ENCODE results near the gene NFIB. TPM values are rescaled to one million over a fixed set of nuclear protein-coding genes. Genes with fewer than 3 reads are reported as not detected.

The NFIB gene
- total and polyA plus RNA-seq, 2 donors (not counting 1 experiment from before 2014, with no cell fraction given): 29.3 to 36.3 TPM

GRCh38 chr9:14066831-14067230 lies 247.1 kb downstream of the NFIB start:
- no peak overlapping the region for H3K4me2 ChIP-seq (ENCODE audit: extremely low read depth, insufficient read depth, low read length)
- H4K20me1 ChIP-seq (ENCODE audit: control insufficient read depth, extremely low read depth, insufficient read depth, low read length): no peaks in the 10 kb centered on the region
- no peak overlapping the region for H2AFZ ChIP-seq (ENCODE audit: low read length)
- no peaks in the 10 kb centered on the region for H3K79me2 ChIP-seq (ENCODE audit: control insufficient read depth, insufficient read depth, low read length)
- no peaks in the 10 kb centered on the region for H3K9me3 ChIP-seq (ENCODE audit: control insufficient read depth, insufficient read depth, low read depth, low read length)
- no peaks in the 10 kb centered on the region for H3K36me3 ChIP-seq (ENCODE audit: control insufficient read depth, insufficient read depth, low read length)
- H3K9ac ChIP-seq (ENCODE audit: insufficient read depth, low read length): no peak overlapping the region
- H3K4me3 ChIP-seq (replicated peaks in 1 of 4; ENCODE audit: control extremely low read depth in 1 of 4, insufficient read depth in 1 of 4, low read depth in 3 of 4, low read length in 4 of 4): no peak overlapping the region
- DNase-seq (ENCODE audit: low read depth in 2 of 2): no peak
- no peak overlapping the region for H3K27ac ChIP-seq (ENCODE audit: insufficient read depth, low read length)
- TF ChIP-seq CTCF (conservative IDR thresholded peaks at IDR 0.05 in 1 of 2, IDR thresholded peaks at IDR 0.05 in 1 of 2; ENCODE audit: low read depth in 1 of 2, low read length in 2 of 2) (no peak), EZH2 (IDR thresholded peaks at IDR 0.05; ENCODE audit: low read length, missing control alignments) (no peak)
- H3K4me1 ChIP-seq (ENCODE audit: control insufficient read depth, extremely low read depth, insufficient read depth, low read length): no peaks in the 10 kb centered on the region
- no peaks in the 10 kb centered on the region for H3K27me3 ChIP-seq (ENCODE audit: control insufficient read depth, insufficient read depth, low read length)

GRCh38 chr9:14066032-14066431 lies 247.9 kb downstream of the NFIB start:
- Histone ChIP-seq H3K36me3 (ENCODE audit: control insufficient read depth, insufficient read depth, low read length) (no peaks in the 10 kb centered on the region), H3K9ac (ENCODE audit: insufficient read depth, low read length) (no peak overlapping the region), H3K4me1 (ENCODE audit: control insufficient read depth, extremely low read depth, insufficient read depth, low read length) (no peaks in the 10 kb centered on the region), H3K27me3 (ENCODE audit: control insufficient read depth, insufficient read depth, low read length) (no peaks in the 10 kb centered on the region), H3K79me2 (ENCODE audit: control insufficient read depth, insufficient read depth, low read length) (no peaks in the 10 kb centered on the region), H3K4me3 (replicated peaks in 1 of 4; ENCODE audit: control extremely low read depth in 1 of 4, insufficient read depth in 1 of 4, low read depth in 3 of 4, low read length in 4 of 4) (no peak overlapping the region), H3K4me2 (ENCODE audit: extremely low read depth, insufficient read depth, low read length) (no peak overlapping the region), H2AFZ (ENCODE audit: low read length) (no peak overlapping the region), H4K20me1 (ENCODE audit: control insufficient read depth, extremely low read depth, insufficient read depth, low read length) (no peaks in the 10 kb centered on the region), H3K27ac (ENCODE audit: insufficient read depth, low read length) (no peak overlapping the region), H3K9me3 (ENCODE audit: control insufficient read depth, insufficient read depth, low read depth, low read length) (no peaks in the 10 kb centered on the region)
- DNase-seq (ENCODE audit: low read depth in 2 of 2): no peak
- TF ChIP-seq CTCF (conservative IDR thresholded peaks at IDR 0.05 in 1 of 2, IDR thresholded peaks at IDR 0.05 in 1 of 2; ENCODE audit: low read depth in 1 of 2, low read length in 2 of 2) (no peak), EZH2 (IDR thresholded peaks at IDR 0.05; ENCODE audit: low read length, missing control alignments) (no peak)

GRCh38 chr9:14064940-14065339 lies 249.0 kb downstream of the NFIB start:
- DNase-seq (ENCODE audit: low read depth in 2 of 2): no peak
- Histone ChIP-seq H2AFZ (ENCODE audit: low read length) (no peak overlapping the region), H3K9me3 (ENCODE audit: control insufficient read depth, insufficient read depth, low read depth, low read length) (no peaks in the 10 kb centered on the region), H3K27me3 (ENCODE audit: control insufficient read depth, insufficient read depth, low read length) (no peaks in the 10 kb centered on the region), H4K20me1 (ENCODE audit: control insufficient read depth, extremely low read depth, insufficient read depth, low read length) (no peaks in the 10 kb centered on the region), H3K27ac (ENCODE audit: insufficient read depth, low read length) (no peak overlapping the region), H3K4me1 (ENCODE audit: control insufficient read depth, extremely low read depth, insufficient read depth, low read length) (no peaks in the 10 kb centered on the region), H3K36me3 (ENCODE audit: control insufficient read depth, insufficient read depth, low read length) (no peaks in the 10 kb centered on the region), H3K4me3 (replicated peaks in 1 of 4; ENCODE audit: control extremely low read depth in 1 of 4, insufficient read depth in 1 of 4, low read depth in 3 of 4, low read length in 4 of 4) (no peak overlapping the region), H3K4me2 (ENCODE audit: extremely low read depth, insufficient read depth, low read length) (no peak overlapping the region), H3K9ac (ENCODE audit: insufficient read depth, low read length) (no peak overlapping the region), H3K79me2 (ENCODE audit: control insufficient read depth, insufficient read depth, low read length) (no peaks in the 10 kb centered on the region)
- TF ChIP-seq CTCF (conservative IDR thresholded peaks at IDR 0.05 in 1 of 2, IDR thresholded peaks at IDR 0.05 in 1 of 2; ENCODE audit: low read depth in 1 of 2, low read length in 2 of 2) (no peak), EZH2 (IDR thresholded peaks at IDR 0.05; ENCODE audit: low read length, missing control alignments) (no peak)
